ENCODE results near the gene PROB1. TPM values are rescaled to one million over a fixed set of nuclear protein-coding genes. Genes with fewer than 3 reads are reported as not detected.
"Not testable (repeated sequence)": the region's sequence is repeated elsewhere in the genome, so short reads cannot be mapped to it uniquely, and the experiment has no call there.

PROB1 gene
- polyA plus RNA-seq, 12 donors, result 12.2 to 61.0 (median 29.0) TPM; not detected in 1

- no peak for DNase-seq
Observed at GRCh38 chr5:139382807-139383206, 12.1 kb downstream of the PROB1 start.

GRCh38 chr5:139381837-139382761 lies 12.8 kb downstream of the PROB1 start:
- DNase-seq, result no peak

DNA sequence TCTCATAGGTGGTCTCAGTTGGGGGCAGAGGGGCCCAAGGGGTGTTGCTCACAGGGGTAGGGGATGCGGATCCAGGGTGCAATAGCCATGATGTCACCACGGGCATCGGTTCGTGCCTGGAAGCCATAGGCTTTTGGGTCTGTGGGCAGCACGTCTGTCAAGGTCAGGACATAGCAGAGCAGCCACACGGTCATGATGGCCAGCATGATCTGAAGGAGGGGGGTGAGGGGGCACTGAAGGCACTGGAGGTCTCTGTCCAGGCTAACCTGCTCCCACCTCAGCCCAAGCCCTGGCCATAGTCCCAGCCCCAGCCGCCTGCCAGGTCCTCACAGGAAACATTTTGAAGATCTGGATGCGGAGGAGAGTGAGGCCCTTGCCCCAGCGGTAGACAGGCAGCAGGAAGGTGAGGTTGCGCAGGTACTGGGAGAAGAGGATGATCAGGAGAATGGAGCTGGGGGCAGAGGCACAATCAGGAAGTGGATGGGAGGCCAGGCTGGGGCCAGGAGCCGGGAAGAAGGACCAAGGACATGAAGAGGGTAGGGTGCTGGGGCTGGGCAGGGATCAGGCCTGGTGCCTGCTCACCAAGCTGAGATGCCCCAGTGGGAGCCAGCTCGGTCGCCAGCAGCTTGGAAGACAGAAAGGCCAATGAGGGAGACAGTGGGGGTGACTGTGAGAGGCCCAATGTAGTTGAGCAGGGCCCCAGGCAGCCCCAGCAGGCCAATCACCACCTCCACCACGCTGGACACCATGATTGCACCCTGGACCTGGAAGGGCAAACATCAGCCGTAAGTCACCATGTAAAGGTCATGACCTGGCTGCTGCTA lies 15.1 kb downstream of the PROB1 start:
- DNase-seq, result no peak

DNA sequence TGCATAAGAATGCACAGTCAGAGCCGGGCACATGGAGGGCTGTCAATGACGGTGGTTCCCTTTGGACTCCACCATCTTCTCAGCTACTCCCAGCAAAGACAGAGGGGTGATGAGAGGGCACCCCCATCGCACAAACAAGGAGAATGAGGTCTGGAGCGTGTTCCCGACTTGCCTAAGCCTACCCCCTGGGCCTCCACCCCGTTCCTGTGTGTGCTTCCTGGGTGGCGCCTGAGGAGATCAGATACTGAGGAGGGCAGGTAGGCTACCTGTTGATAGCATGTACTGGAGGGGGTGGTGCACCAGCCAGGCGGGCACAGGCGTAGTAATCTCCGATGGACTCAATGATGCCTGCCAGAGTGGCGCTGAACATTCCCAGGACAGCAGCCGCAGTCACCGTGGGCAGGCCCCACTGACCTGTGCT lies 16.0 kb downstream of the PROB1 start:
- DNase-seq, result no peak

DNA sequence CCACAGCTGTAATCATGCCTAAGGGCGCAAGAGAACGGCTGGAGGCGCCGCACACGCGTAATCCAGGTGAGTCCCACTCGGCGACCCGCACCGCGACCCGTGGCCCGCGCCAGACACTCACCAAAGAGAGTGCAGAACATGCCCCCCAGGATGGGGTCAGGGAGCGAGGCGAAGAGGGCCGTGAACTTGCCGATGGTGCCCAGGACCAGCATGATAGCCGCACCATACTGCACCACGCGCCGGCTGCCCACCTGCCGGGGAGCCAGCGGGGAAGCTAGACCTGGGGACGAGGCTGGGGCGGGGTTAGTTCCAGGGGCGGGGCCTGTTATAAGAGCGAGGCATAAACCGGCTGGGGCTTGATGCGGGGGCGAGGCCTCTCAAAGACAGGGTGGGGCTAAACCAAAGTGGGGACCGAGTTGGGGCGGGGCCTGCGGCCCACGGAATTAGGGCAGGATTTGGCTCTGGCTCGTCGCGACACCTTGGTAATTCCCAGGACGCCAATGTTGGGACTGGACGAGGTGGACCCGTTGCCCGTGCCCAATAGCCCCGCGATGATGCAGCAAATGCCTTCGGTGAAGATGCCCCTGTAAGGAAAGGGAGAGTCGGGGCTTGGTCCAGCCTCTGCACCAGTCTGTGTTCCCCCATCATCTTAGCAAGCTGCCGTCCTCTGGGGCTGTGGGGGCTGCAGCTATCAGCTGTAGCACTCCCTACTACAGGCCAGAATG lies 16.6 kb downstream of the PROB1 start:
- no peak for DNase-seq

DNA sequence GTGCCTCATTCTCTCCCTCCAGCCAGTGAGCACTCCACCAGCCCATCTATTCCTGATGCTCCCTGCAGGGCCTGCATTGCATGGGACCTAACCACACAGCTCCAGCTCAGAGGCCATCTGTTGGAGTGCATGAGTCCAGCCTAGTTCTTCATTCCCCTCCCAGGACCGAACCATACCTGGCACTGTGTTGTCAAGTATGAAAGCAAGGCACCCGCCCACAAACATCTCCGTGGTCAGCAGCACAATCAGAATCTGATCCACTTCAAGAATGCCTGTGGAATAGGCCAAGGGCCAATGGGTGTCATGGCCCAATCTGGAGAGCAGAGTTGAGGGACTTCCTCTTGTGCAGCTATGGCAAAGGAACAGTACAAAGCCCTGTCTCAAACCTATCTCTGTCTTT lies 17.7 kb downstream of the PROB1 start:
- DNase-seq, result no peak

DNA sequence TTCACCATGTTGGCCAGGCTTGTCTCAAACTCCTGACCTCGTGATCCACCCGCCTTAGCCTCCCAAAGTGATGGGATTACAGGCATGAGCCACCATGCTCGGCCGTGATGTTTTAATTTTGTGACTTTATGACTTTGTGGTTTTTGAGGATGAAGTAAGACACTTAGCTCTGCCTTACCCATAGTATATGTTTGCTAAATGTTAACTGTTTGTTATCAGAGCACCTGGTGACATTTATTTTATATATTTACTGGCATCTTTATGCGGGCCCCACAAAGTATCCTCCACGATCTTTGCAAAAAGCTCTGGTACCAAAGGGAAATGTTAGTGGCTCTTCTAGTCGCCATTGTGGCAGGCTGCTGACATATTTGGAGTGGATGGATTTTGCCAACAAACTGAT lies 18.5 kb downstream of the PROB1 start:
- DNase-seq, result no peak

DNA sequence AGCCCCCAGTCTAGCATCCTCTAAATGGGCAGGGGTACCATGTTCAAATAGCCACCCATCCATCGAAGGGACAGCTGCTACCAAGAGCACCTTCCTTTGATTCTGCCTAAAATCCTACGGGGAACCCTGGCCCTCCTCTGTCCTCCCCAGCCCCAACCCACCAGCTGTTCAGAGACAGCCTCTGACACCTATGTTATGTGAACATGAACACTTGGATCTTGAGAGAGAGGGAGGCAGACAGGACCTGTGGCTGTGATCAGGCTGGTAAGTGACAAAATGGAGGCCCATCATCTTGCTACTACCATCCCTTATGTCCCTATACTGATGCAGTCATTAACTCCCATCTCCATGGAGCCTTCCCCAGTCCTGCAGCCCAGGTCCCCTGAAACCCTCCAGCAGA lies 20.0 kb downstream of the PROB1 start:
- DNase-seq, result no peak

- no peak for DNase-seq
Observed at GRCh38 chr5:139371482-139372435, 23.1 kb downstream of the PROB1 start.

GRCh38 chr5:139369181-139369580 lies 25.7 kb downstream of the PROB1 start:
- no peak for DNase-seq

DNA sequence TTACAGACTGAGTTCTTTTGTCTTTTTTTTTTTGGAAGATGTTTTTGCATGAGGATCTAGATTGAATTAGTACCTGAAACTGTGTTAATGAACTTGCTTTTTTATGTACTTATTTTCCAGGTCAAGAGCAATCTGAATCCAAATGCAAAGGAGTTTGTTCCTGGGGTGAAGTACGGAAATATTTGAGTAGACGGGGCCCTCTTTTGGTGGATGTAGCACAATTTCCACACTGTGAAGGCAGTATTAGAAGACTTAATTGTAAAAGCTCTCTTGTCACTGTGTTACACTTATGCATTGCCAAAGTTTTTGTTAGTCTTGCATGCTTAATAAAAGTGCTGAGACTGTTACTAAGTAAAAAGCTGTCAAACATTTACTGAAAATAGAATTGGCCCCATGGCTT lies 26.3 kb downstream of the PROB1 start:
- DNase-seq, result no peak

GRCh38 chr5:139364466-139364865 lies 30.4 kb downstream of the PROB1 start:
- DNase-seq, result no peak

DNA sequence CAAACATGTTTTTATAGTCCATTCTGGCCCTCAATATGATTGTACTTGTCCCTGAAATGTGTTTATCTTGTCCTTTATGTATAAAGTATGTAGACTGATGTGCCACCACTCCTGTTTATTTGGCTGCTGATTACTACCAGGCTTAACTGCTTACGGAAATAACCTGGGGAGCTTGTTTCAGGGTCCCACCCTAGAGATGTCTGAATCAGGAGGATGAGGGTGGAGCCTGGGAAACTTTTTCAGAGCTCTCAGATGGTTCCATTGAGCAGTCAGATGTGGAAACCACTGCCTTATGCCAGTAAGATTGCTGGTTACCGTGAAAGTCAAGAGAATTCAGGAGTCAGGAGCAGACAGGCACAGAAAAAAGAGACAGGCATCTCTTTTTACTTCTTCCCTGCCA lies 31.0 kb downstream of the PROB1 start:
- no peak for DNase-seq

DNA sequence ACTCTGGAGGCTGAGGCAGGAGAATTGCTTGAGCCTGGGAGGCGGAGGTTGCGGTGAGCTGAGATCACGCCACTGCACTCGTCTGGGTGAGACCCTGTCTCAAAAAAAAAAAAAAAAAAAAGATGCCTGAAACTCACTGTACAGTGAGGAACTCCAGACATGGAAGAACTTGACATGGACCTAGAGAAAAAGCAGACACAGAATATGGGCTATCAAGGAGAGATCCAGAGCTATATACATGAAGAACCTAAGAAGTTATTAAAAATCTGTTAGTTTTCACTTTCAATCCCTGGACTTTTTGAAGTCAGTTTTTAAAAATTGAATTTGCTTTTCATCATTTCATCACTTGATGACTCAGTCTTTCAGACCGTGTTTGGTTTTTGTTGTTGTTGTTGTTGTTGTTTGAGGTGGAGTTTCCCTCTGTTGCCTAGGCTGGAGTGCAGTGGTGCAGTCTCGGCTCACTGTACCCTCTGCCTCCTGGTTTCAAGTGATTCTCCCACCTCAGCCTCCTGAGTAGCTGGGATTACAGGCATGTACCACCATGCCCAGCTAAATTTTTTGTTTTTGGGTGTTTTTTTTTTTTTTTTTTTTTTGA lies 33.0 kb downstream of the PROB1 start:
- no peak for DNase-seq

DNA sequence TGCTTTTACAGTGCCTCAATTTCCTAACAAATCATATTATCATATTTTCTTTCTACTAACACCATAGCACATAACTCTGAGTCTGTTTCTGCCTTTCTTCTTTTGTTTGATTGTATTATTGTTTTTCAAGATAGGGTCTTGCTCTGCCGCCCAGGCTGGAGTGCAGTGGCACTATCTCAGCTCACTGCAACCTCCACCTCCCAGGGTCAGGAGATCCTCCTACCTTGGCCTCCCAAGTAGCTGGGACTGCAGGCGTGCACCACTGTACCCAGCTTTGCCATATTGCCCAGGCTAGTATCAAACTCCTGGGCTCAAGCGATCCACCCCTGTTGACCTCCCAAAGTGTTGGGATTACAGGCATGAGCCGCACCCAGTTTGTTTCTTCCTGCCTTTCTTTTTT lies 34.5 kb downstream of the PROB1 start:
- DNase-seq, result no peak

- no peak for DNase-seq
Observed at GRCh38 chr5:139358064-139358463, 36.8 kb downstream of the PROB1 start.

DNA sequence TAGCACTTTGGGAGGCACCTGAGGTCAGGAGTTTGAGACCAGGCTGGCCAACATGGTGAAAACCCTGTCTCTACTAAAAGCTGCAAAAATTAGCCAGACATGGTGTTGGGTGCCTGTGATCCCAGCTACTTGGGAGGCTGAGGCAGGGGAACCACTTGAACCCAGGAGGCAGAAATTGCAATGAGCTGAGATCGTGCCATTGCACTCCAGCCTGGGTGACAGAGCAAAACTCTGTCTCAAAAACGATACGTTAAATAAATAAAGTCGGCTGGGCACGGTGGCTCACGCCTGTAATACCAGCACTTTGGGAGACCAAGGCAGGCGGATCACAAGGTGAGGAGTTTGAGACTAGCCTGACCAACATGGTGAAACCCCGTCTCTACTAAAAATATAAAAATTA lies 39.0 kb downstream of the PROB1 start:
- not testable (repeated sequence) for DNase-seq

DNA sequence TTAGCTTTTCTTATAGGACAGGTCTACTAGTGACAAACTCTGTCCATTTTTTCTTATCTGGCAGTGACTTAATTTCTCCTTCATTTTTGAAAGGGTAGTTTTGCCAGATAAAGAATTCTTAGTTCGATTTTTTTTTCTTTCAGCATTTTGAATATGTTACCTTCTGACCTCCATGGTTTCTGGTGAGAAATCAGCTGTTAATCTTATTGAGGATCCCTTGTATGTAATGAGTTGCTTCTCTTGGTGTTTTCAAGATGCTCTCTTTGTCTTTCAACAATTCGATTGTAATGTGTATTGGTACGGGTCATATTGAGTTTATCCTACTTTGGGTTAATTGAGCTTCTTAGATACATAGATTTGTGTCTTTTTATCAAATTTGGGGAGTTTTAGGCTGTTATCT lies 40.7 kb downstream of the PROB1 start:
- no peak for DNase-seq

- not testable (repeated sequence) for DNase-seq
Observed at GRCh38 chr5:139347863-139348262, 47.0 kb downstream of the PROB1 start.

GRCh38 chr5:139345442-139345841 lies 49.5 kb downstream of the PROB1 start:
- DNase-seq, result not testable (repeated sequence)

GRCh38 chr5:139344177-139344576 lies 50.7 kb downstream of the PROB1 start:
- no peak for DNase-seq
